Pancreas (tissue), 10 donors: ENCODE measurements around the gene ZNF655. TPM values are rescaled to one million over a fixed set of nuclear protein-coding genes. Genes with fewer than 3 reads are reported as not detected.

ENCODE experiments used
- ATAC-seq, 4 donors: fragments of 200-7000 bp; cut with Tn5 transposase; one replicate each; pipeline versions ENCODE4 v1.8.0 to v1.9.1; 2020; ENCODE audit warnings: mild to moderate bottlenecking in 4 of 4, moderate library complexity in 4 of 4
- DNase-seq, 6 donors: peaks; one replicate each; pipeline ENCODE4 v3.0.0-alpha.2; 2020
- FAIRE-seq: peaks from 2 replicates; lab custom pipeline; 2012; peaks lifted over from hg19 to GRCh38; lab: Jason Lieb, UNC
- H3K27ac ChIP-seq, 4 donors: fragments of 200-600 bp; sonication (generic); 1 replicate in 3 of 4; 2 replicates in 1 of 4; pipeline versions ENCODE4 v1.5.0 to v1.8.0; 2020
- H3K27me3 ChIP-seq, 4 donors: fragments of 200-600 bp; one replicate each; pipeline ENCODE4 v1.8.0; 2021
- H3K36me3 ChIP-seq, 3 donors: fragments of 200-600 bp; sonication (generic) in 1 of 3; one replicate each; pipeline versions ENCODE4 v1.5.0 to v1.8.0; 2020 to 2021
- H3K4me1 ChIP-seq, 3 donors: fragments of 200-600 bp; one replicate each; pipeline ENCODE4 v1.8.0; 2021
- H3K4me3 ChIP-seq, 4 donors: fragments of 200-600 bp; sonication (generic) in 2 of 4; one replicate each; pipeline versions ENCODE4 v1.5.0 to v1.8.0; 2020 to 2021
- H3K9me3 ChIP-seq, 4 donors: fragments of 200-600 bp; one replicate each; pipeline ENCODE4 v1.8.0; 2021
- WGBS, 2 donors: extraction: QIAGEN DNeasy Blood & Tissue Kit; methylation state at CpG; one replicate each; pipeline ENCODE4 v1.1.7; 2013; 5-methylcytosine and 5-hydroxymethylcytosine counted together
- intact Hi-C, 3 donors: fragments of 100-400 bp; cut with DNase I; formaldehyde crosslinking; loops; one replicate each; pipeline versions ENCODE4 v1.11.1 to v1.14.2; 2022
- polyA plus RNA-seq, 2 donors: library from polyadenylated mRNA; stranded (reverse); fragments of 200-250 nt; gene quantifications; one replicate each; pipeline ENCODE4 v1.2.3, GENCODE V29; 2013
- total RNA-seq, 6 donors: library from RNA; stranded (reverse); fragmentation: NEBNext Ultra II Directional in 4 of 6; extraction: Animal tissue kit (Norgen Biotek cat#: 25700) in 4 of 6; gene quantifications; one replicate each; pipeline versions ENCODE4 v1.2.1 to v1.2.4, GENCODE V29; 2021 to 2023
- TF ChIP-seq, protein P1 (sequence below), 4 donors: fragments of 200-600 bp; sonication (generic) in 3 of 4; IDR thresholded peaks; one replicate each; pipeline versions ENCODE4 v1.5.0 to v1.8.0; 2021; ENCODE audit warnings: antibody characterized with exemption in 4 of 4
- donor health status: healthy with polysubstance abuse.
- donor health status: DM: no; HTN: no; CAD: no; lungs with moderate emphysema.
- donor health status: DM: no; HTN: no; CAD: no.
- donor health status: control.
- donor health status: control.
- donor health status: Bipolar disorder and iron deficiency.
- donor health status: DM: yes; HTN: yes; CAD: no.
- donor health status: DM: no; HTN: no; CAD: no.
- donor health status: DM: no; HTN: no; CAD: no.
- donor health status: DM: yes; HTN: yes; CAD: no.

Gene ZNF655
- total and polyA plus RNA-seq, 8 donors, result 23.2 to 45.2 (median 32.1) TPM

DNA sequence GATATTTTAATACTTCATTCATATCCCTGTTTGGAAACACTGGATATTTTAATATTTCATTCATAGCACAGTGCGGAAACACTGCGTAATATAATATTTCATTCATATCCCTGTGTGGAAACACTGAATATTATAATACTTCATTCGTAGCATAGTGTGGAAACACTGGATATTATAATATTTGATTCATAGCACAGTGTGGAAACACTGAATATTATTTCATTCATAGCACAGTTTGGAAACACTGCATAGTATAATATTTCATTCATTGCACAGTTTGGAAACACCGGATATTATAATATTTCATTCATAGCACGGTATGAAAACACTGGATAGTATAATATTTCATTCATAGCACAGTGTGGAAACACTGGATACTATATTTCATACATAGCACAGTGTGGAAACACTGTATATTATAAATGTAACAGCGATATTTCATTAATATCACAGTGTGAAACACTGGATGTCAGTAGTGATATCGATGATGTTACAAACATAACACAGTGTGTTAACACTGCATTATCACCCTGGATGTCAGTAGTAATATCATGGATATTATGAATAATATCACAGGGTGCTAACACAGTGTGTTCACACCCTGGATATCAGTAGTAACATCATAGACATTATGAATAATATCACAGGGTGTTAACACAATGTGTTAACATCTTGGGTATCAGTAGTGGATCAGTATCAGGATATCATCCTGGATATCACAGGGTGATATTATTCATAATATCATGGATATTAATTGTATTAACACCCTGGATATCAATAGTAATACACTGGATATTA, 36.7 kb downstream of the ZNF655 start:
- Histone ChIP-seq H3K27ac (no peak overlapping the region), H3K9me3 (no peaks in the 10 kb centered on the region), H3K4me3 (no peak overlapping the region), H3K36me3 (no peaks in the 10 kb centered on the region), H3K27me3 (no peaks in the 10 kb centered on the region), H3K4me1 (no peaks in the 10 kb centered on the region)
- WGBS, 2 donors, result 79 to 81% methylated on average over 7 of the region's 7 CpGs
- no peak for DNase-seq
- ATAC-seq, result no peak
- no peak for FAIRE-seq
- TF ChIP-seq, protein P1, sequence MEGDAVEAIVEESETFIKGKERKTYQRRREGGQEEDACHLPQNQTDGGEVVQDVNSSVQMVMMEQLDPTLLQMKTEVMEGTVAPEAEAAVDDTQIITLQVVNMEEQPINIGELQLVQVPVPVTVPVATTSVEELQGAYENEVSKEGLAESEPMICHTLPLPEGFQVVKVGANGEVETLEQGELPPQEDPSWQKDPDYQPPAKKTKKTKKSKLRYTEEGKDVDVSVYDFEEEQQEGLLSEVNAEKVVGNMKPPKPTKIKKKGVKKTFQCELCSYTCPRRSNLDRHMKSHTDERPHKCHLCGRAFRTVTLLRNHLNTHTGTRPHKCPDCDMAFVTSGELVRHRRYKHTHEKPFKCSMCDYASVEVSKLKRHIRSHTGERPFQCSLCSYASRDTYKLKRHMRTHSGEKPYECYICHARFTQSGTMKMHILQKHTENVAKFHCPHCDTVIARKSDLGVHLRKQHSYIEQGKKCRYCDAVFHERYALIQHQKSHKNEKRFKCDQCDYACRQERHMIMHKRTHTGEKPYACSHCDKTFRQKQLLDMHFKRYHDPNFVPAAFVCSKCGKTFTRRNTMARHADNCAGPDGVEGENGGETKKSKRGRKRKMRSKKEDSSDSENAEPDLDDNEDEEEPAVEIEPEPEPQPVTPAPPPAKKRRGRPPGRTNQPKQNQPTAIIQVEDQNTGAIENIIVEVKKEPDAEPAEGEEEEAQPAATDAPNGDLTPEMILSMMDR (IDR thresholded peaks at IDR 0.05), result no peak
- intact Hi-C loops, result no loop called here

DNA sequence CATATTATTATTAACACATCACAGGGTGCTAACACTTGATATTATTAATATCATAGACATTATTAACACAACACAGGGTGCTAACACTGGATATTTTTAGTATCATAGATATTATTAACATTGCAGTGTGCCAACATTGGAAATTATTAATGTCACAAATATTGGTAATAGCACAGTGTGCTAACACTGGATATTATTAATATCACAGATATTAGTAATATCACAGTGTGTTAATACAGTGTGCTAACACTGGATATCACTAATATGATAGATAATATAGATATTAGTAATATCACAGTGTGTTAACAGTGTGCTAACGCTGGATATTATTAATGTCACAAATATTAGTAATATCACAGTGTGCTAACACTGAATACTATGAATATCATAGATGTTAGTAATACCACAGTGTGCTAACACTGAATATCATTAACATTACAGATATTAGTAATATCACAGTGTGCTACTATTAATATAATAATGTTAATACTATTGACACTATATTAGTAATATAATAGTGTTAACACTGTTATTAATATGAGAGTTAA, 38.0 kb downstream of the ZNF655 start:
- ATAC-seq (no peak), FAIRE-seq (no peak), DNase-seq (no peak)
- Histone ChIP-seq H3K27me3 (no peaks in the 10 kb centered on the region), H3K9me3 (no peaks in the 10 kb centered on the region), H3K36me3 (no peaks in the 10 kb centered on the region), H3K27ac (no peak overlapping the region), H3K4me1 (no peaks in the 10 kb centered on the region), H3K4me3 (no peak overlapping the region)
- TF ChIP-seq, protein P1 (IDR thresholded peaks at IDR 0.05), result no peak
- 80 to 83% methylated on average over 1 of the region's 1 CpG for WGBS, 2 donors
- intact Hi-C loops, result no loop called here

DNA sequence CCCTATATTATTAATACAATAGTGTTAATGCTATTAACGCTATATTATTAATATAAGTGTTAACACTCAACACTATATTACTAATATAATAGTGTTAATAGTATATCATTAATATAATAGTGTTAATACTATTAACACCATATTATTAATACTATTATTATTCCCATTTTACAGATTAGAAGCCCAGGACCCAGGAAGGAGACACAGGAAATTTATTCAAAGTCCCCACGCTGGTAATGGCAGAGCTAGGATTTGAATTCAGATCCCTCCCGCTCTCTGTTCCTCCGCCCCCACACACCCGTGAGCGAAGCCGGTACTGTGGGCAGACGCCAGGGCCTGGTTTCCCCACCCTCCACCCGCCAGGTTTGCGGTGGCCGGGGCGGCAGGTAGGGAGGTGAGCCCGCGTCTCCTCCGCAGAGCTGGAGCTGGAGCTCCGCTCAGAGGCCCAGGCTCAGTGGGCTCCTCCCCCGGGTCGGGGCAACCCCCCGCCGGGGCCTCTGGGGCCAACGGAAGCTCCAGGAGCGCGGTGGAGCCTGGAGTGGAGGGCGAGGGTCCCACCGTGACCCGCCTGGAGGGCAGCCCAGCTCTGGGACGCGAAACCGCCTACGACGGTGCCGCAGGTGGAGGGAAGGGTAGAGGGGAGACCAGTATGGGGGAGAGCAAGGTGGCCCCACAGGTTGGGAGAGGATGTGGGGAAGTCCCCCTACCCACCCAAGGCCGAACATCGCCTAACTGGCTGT, 39.5 kb downstream of the ZNF655 start, which contains the start of gene TMEM225B:
TMEM225B (plus strand) TSS at position 506 of the 740 bp plus-strand sequence. CDS start 6,122 bp downstream, outside the sequence.
- 72 to 74% methylated on average over 34 of the region's 34 CpGs for WGBS, 2 donors
- no peaks in the 10 kb centered on the region for H3K4me1 ChIP-seq
- intact Hi-C loops, result no loop called here
- FAIRE-seq, result no peak
- H3K4me3 ChIP-seq, result no peak within 1 kb of the TSS
- ATAC-seq, result no peak
- TF ChIP-seq, protein P1 (IDR thresholded peaks at IDR 0.05), result no peak
- no peaks in the 10 kb centered on the region for H3K36me3 ChIP-seq
- no peaks in the 10 kb centered on the region for H3K9me3 ChIP-seq
- no peaks in the 10 kb centered on the region for H3K27me3 ChIP-seq
- H3K27ac ChIP-seq, result no peak within 1 kb of the TSS
- no peak for DNase-seq

DNA sequence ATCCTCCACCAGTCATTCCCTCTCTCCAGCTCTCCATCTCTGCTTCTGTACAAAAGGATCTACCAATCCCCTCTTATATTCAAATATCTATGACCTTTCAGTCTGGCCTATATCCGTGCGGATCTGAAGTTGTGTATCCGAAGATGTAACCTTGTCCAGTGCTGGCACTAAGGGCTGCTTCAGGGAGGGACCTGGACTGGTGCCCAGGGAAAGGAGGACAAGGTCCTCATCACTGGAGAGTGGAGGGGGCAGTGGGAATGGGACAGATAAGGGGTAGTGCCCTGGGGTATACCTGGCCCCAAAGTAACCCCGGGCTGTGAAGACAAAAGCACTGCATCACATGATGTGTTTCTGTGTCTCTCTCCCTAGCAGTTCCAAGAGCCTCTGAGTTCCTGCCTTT, 41.4 kb downstream of the ZNF655 start:
- Histone ChIP-seq H3K4me1 (no peaks in the 10 kb centered on the region), H3K27me3 (no peaks in the 10 kb centered on the region), H3K9me3 (no peaks in the 10 kb centered on the region), H3K4me3 (no peak overlapping the region), H3K27ac (no peak overlapping the region), H3K36me3 (no peaks in the 10 kb centered on the region)
- WGBS, 2 donors, result 73 to 74% methylated on average over 4 of the region's 4 CpGs
- FAIRE-seq, result no peak
- TF ChIP-seq, protein P1 (IDR thresholded peaks at IDR 0.05), result no peak
- no peak for ATAC-seq
- DNase-seq, result no peak
- intact Hi-C loops, result no loop called here
